ENCODE results near the gene TRAPPC10. TPM values are rescaled to one million over a fixed set of nuclear protein-coding genes. Genes with fewer than 3 reads are reported as not detected.

The TRAPPC10 gene
- polyA plus RNA-seq, 1 of the 3 experiments (the other 2 are of a cell fraction): 17.5 TPM

- Histone ChIP-seq H3K9me2 (no peaks in the 10 kb centered on the region), H4K20me1 (ENCODE audit: insufficient read depth) (no peaks in the 10 kb centered on the region), H3K4me1 (ENCODE audit: control insufficient read depth in 1 of 2, insufficient read depth in 2 of 2, low read depth in 1 of 2, low read length in 1 of 2) (no peaks in the 10 kb centered on the region), H3K4me2 (no peak overlapping the region), H3K79me2 (ENCODE audit: insufficient read depth) (no peaks in the 10 kb centered on the region), H3K4me3 (ENCODE audit: low read depth in 2 of 2, low read length in 1 of 2) (no peak overlapping the region), H2AFZ (ENCODE audit: low read depth) (no peak overlapping the region), H3F3A (replicated peaks; ENCODE audit: insufficient read depth) (peaks cover 6% of the 10 kb centered on the region), H3K27ac (ENCODE audit: low read depth in 2 of 2, low read length in 1 of 2) (no peak overlapping the region), H3K27me3 (ENCODE audit: insufficient read depth) (no peaks in the 10 kb centered on the region), H3K9ac (no peak overlapping the region), H3K36me3 (replicated peaks in 1 of 2; ENCODE audit: control insufficient read depth in 1 of 2, insufficient read depth in 2 of 2, low read length in 1 of 2) (peaks cover 0 to 6% of the 10 kb centered on the region in 2 experiments), H3K9me3 (no peaks in the 10 kb centered on the region)
- ChIA-PET CTCF (no interaction called here), POLR2A (no interaction called here)
- TF ChIP-seq MEF2A (IDR thresholded peaks at IDR 0.05; ENCODE audit: borderline replicate concordance, low read depth) (no peak), USF2 (IDR thresholded peaks at IDR 0.05; ENCODE audit: borderline replicate concordance, low read depth, low read length) (no peak), GABPA (IDR thresholded peaks at IDR 0.05; ENCODE audit: low read depth) (no peak), USF1 (IDR thresholded peaks at IDR 0.05; ENCODE audit: borderline replicate concordance, low read depth) (no peak), PBX3 (IDR thresholded peaks at IDR 0.05) (no peak), NRF1 (IDR thresholded peaks at IDR 0.05; ENCODE audit: low read depth, low read length) (no peak), IRF3 (IDR thresholded peaks at IDR 0.05; ENCODE audit: low read depth, low read length) (no peak), JUND (IDR thresholded peaks at IDR 0.05) (no peak), MAX (IDR thresholded peaks at IDR 0.05; ENCODE audit: low read depth) (no peak), TCF12 (IDR thresholded peaks at IDR 0.05) (no peak), RAD21 (IDR thresholded peaks at IDR 0.05; ENCODE audit: low read length) (no peak), FOSL2 (IDR thresholded peaks at IDR 0.05; ENCODE audit: borderline replicate concordance, low read depth) (no peak), GATA2 (CRISPR knock-in tag; IDR thresholded peaks at IDR 0.05) (no peak), RXRA (IDR thresholded peaks at IDR 0.05; ENCODE audit: borderline replicate concordance, low read depth) (no peak), TAF1 (IDR thresholded peaks at IDR 0.05; ENCODE audit: borderline replicate concordance, low read depth, low read length) (no peak), FOXM1 (IDR thresholded peaks at IDR 0.05; ENCODE audit: low read depth) (no peak), ELF1 (IDR thresholded peaks at IDR 0.05) (no peak), CTCF (IDR thresholded peaks at IDR 0.05) (no peak), CHD2 (IDR thresholded peaks at IDR 0.05; ENCODE audit: low read length, partially characterized antibody) (no peak)
- whole genome bisulfite sequencing (ENCODE audit: low lambda C conversion rate): 80% methylated on average over 10 of the region's 23 CpGs
- peak; percentile 20 for DNase-seq
Measured at GRCh38 chr21:43988506-43989230, 23.4 kb upstream of the TRAPPC10 start.
